Liver (tissue), 3 donors: ENCODE data around the gene ACKR2.

Source experiments
- ATF3 ChIP-seq: IDR thresholded peaks from 2 replicates; pipeline ENCODE4 v1.6.1; 2016; ENCODE audit warnings: antibody characterized with exemption
- CTCF ChIP-seq: fragments of 150-350 bp; IDR thresholded peaks from 2 replicates; pipeline ENCODE4 v1.5.1; 2017; ENCODE audit warnings: improper control_type of control experiment, low read depth, low read length; ENCODE audit not compliant: missing input control
- FOXA1 ChIP-seq: IDR thresholded peaks from 2 replicates; pipeline ENCODE4 v1.6.1; 2016; ENCODE audit warnings: antibody characterized with exemption
- HNF4A ChIP-seq, 2 donors: conservative IDR thresholded peaks; 2 replicates each; pipeline ENCODE4 v1.6.1; 2016; ENCODE audit warnings: antibody characterized with exemption in 2 of 2, mild to moderate bottlenecking in 2 of 2
- MAX ChIP-seq: IDR thresholded peaks from 2 replicates; pipeline ENCODE4 v1.6.1; 2016; ENCODE audit warnings: antibody characterized with exemption
- YY1 ChIP-seq: IDR thresholded peaks from 2 replicates; pipeline ENCODE4 v1.6.1; 2016; ENCODE audit warnings: antibody characterized with exemption, mild to moderate bottlenecking
- donor health status: healthy.
- donor health status: healthy.

GRCh38 chr3:42864321-42864950 is 55.2 kb downstream of the ACKR2 start:
- TF ChIP-seq CTCF (no peak), MAX (no peak), ATF3 (no peak), YY1 (no peak), HNF4A (conservative IDR thresholded peaks at IDR 0.05) (no peak), FOXA1 (no peak)
